GM21529 (cell line): Measurements from ENCODE around the gene ZNF3.
"Not testable (repeated sequence)": the region's sequence is repeated elsewhere in the genome, so short reads cannot be mapped to it uniquely, and the experiment has no call there.

Experiments
- ATAC-seq: cut with Tn5 transposase; IDR thresholded peaks from one replicate; pipeline ENCODE4 v1.9.1; 2021; ENCODE audit not compliant: unreplicated experiment

Gene ZNF3

GRCh38 chr7:100081535-100082102 lies at the start of gene ZNF3:
ZNF3 (minus strand) TSS chr7:100081723; CDS start chr7:100077357, 4,366 bp downstream.
- peak; percentile 89 for ATAC-seq

DNA sequence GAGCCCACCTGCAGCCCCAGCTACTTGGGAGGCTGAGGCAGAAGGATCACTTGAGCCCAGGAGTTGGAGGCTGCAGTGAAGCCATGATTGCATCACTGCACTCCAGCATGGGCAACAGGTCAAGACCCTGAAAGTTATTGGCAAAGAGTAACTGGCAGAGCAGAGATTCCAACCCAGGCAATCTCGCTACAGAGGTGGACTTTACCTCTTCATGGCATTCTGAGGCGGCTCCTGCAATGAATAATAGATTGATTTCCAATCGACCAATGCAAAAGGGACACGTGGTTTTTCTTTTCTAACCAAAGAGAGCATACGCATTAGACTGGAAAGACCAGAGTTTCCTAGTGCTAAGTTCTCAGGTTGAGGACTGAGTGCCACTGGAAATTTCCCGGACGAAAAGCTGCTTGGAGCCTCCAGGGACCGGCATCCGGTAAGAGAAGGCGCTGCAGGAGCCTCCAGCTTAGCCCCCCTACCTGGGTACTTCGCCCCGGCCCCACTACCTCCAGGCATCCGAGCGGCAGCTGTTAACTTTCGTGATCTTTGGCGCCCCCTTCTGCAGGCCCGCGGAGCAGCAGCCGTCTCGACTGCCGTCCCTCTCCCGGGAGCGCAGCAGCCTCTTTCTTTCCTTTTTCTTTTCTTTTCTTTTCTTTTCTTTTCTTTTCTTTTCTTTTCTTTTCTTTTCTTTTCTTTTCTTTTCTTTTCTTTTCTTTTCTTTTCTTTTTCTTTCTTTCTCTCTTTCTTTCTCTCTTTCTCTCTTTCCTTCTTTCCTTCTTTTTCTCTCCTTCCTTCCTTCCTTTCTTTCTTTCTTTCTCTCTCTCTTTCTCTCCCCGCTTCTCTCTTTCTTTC lies 49.3 kb upstream of the ZNF3 start:
- ATAC-seq = no peak

DNA sequence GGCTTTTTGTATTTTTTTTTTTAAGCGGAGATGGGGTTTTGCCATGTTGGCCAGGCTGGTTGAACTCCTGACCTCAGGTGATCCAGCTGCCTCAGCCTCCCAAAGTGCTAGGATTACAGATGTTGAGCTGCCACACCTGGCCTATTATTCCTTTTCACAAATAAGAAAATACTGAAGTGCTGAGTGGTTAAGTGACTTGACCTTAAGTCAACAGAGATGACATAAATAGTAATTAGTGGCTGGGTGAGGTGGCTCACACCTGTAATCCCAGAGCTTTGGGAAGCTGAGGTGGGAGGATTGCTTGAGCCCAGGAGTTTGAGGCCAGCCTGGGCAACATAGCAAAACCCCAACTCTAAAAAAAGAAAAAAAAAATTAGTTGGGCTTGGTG lies 48.7 kb upstream of the ZNF3 start:
- not testable (repeated sequence) for ATAC-seq

DNA sequence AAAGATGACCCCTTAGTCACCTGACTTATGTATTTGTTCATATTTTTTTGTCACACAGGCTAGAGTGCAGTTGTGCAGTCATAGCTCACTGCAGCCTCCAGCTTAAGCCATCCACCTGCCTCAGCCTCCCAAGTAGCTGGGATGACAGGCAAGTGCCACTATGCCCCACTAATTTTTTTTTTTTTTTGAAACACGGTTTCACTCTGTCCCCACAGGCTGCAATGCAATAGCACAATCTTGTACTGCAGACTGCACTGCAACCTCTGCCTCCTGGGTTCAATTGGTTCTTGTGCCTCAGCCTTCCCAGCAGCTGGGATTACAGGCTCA lies 47.1 kb upstream of the ZNF3 start:
- ATAC-seq = no peak

DNA sequence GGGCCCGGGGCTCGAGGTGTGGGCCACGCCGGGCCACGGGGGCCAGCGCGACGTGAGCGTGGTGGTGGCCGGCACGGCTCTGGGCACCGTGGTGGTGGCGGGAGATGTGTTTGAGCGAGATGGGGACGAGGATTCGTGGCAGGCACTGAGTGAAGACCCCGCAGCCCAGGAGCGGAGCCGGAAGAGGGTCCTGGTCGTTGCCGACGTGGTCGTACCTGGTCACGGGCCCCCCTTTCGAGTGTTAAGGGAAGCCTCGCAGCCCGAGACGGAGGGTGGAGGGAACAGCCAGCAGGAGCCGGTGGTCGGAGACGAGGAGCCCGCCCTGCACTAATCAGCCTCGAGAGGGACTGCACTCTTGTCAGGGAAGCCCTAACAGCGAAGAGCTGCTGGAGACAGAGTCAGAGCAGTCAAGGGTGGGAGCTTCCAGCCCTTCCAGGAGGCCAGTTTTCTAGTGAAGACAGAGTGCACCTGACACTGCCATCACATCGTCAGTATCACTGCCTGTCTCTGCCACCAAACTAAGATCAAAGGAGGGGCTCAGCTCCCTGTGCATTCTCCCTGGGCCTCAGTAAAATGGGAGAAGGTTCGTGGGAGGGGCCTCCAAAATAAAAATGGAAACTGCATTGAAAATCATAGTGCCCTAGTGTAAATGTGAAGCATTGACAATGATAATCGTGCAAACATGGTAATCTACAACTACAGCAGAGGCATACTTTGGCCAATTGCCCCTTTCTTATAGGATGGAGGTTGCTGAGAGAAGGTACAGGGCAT lies 46.5 kb upstream of the ZNF3 start:
- ATAC-seq = no peak

DNA sequence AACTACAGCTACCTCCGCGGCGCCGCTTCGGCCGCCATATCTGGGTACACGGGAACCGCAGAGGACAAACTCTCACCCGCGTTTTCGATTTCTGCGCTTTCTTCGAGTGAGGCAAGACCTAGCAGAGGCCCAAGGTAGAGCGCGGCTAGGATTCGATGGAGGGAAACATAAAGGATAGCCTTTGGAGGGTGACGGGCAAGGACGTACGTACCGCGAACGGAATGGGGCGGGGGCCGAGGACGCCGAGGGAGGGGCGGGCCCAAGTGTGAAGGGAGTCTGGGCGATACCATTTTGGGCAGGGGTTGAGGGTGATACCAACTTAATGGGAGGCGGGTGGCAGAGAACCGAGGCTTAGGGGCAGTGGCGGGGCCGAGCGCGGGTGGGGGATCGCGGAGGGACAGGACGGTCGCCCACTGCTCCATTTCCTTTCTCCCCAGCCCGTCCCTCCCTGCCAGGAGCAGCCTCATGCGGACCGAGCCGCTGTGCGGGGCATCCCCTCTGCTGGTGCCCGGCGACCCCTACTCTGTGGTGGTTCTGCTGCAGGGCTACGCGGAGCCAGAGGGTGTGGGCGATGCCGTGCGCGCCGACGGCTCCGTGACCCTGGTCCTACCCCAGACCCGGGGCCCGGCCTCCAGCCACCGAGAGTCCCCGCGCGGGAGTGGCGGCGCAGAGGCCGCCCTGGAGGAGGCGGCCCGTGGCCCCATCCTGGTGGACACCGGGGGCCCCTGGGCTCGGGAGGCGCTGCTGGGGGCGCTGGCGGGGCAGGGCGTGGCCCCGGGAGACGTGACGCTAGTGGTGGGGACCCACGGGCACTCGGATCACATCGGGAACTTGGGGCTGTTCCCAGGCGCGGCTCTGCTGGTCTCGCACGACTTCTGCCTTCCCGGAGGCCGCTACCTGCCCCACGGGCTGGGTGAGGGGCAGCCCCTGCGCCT lies 45.7 kb upstream of the ZNF3 start, which contains the start of gene MBLAC1:
TSS of gene MBLAC1 (plus strand) at position 37 of the 935 bp plus-strand sequence. CDS start at position 466, 429 bp downstream.
- ATAC-seq = peak; percentile 75

DNA sequence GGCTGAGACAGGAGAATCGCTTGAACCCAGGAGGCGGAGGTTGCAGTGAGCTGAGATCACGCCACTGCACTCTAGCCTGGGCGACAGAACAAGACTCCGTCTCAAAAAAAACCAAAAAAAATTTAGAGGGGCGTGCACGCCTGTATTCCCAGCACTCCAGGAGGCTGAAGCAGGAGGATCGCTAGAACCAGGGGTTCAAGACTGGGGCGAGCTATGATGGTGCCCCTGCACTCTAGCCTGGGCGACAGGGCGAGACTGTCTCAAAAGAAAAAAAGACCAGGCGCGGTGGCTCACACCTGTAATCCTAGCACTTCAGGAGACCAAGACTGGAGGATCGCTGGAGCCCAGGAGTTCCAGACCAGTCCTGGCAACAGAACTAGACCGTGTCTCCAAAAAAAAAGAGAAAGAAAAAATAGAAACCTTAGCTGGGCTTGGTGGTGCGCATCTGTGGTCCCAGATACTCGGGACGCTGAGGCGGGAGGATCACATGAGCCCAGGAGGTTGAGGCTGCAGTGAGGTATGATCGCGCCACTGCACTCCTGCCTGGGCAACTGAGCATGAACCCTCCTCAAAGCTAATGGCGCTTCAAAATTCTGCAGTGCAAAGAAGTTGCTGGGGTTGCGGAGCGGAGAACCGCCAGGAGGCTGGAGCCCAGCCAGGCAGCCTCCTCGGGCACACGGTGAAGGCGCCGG lies 44.9 kb upstream of the ZNF3 start:
- ATAC-seq = peak; percentile 34

- ATAC-seq = no peak
These were observed 43.0 kb upstream of the ZNF3 start for GRCh38 chr7:100124301-100125230.

- ATAC-seq = no peak
These were observed 41.0 kb upstream of the ZNF3 start for GRCh38 chr7:100122568-100122967.

- ATAC-seq = no peak
These were observed 40.5 kb upstream of the ZNF3 start for GRCh38 chr7:100122067-100122466.

GRCh38 chr7:100120733-100121036 lies 39.2 kb upstream of the ZNF3 start:
- ATAC-seq = no peak

DNA sequence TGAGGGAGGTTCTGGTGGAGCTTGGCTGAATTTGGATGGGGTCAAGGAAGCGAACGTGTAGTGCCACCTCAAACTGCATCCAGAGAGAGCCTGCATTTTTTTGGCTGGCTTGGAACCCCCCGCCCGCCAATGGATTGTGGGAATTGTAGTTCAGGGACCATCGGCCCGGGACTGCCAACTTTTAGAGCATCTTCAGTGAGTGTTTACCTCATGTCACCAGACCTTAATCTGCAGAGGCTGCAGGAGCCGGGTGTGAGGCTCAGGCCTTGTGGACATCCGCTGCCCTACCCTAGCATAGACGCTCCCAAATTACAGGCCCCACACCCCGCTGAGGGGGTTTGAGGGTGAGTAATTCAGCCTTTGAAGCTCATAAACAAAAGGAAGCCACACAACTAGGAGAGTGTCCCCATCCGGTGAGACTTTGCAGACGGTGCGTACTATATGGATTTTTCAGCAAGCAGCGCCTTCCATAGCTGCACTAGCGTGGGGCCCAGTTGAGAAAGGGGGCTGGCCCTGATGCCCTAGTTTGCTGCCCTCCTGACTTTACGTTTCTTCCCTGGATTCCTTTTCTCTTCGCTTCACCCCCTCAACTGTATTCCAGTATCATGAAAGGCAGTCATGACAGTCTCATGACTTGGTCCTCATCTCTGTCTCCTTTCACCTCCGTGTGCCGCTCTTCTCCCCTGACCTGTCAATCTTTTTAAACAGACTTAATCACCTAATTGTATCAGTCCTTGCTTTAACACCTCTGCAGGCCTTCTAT lies 38.6 kb upstream of the ZNF3 start:
- ATAC-seq = peak; percentile 44

- peak; percentile 74 for ATAC-seq
These were observed 37.8 kb upstream of the ZNF3 start, which contains the start of the genes CNPY4 and TAF6 for GRCh38 chr7:100119072-100119969. CNPY4 (plus strand) TSS chr7:100119634; CDS start chr7:100119745, 111 bp downstream. TAF6 (minus strand) TSS chr7:100119358; CDS start chr7:100114209, 5,149 bp downstream.

DNA sequence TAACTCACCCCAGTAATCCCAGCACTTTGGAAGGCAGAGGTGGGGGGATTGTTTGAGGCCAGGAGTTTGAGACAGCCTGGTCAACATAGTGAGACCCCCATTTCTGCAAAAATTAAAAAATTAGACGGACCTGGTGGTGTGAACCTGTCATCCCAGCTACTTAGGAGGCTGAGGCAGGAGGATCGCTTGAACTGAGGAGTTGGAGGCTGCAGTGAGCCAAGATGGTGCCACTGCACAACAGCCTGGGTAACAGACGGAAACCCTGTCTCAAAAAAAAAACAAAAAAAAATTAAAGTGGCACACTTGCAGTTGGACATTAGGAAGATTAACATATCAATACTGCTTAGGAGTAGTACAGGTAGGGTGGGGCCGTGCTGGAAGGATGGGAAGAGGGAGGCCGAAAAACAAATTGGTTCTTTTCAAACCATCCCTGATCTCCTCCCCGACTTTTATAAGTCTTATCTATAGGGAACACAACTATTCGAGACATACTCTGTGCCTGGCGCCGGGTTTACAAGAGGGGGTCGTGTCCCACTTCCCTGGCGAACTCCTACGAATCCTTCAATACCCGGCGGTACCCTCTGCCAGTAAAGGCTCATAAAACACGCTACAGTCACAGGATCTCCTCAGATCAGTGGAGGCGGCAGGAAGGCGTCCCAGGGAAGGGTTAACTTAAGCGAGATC lies 37.0 kb upstream of the ZNF3 start:
- no peak for ATAC-seq

DNA sequence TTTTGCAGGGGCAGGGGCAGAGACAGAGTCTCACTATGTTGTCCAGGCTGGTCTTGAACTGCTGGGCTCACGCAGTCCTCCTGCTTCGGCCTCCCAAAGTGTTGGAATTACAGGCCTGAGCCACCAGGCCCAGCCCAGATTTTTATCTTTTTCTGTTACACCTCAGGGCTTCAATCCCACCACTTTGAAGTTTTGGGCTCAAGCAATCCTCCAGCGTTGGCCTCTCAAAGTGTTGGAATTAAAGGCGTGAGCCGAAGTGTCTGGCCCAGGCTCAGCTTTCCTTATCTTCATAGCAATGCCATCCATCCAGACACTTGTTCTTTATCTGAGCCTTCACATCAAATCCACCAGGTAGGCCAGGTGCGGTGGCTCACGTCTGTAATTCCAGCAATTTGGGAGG lies 33.5 kb upstream of the ZNF3 start:
- ATAC-seq = no peak

DNA sequence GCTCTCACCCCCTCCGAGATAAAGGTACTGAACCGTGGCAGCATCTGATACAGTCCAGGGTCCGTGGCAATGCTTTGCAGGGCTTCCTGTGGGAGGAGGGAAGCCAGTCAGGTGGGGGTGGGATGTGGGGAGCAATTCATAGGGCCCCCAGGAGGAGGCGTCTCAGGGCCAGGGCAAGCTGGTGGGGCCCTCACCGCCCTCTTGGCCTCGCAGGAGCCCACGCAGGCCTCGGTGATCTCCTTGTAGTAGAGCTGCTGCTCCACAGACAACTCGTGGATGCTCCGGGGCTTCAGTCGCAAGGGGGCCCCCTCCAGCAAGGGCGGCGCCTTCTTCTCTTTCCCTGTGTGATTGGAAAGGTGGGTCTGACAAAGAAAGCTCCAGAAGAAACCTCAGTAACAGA lies 30.4 kb upstream of the ZNF3 start:
- ATAC-seq = no peak

- no peak for ATAC-seq
These were observed 29.6 kb upstream of the ZNF3 start for GRCh38 chr7:100111156-100111555.
